Cardiac septum (tissue), 1 donor: ENCODE measurements around the gene FTHL17. TPM values are rescaled to one million over a fixed set of nuclear protein-coding genes. Genes with fewer than 3 reads are reported as not detected.

Experiments used
- DNase-seq: peaks from one replicate; pipeline ENCODE4 v3.0.0-alpha.2; 2020; ENCODE audit warnings: low spot score
- intact Hi-C: fragments of 100-400 bp; cut with DNase I; formaldehyde crosslinking; loops from one replicate; pipeline ENCODE4 v1.14.0; 2022
- long read RNA-seq: library from polyadenylated mRNA; unstranded; transcript quantifications from one replicate; pipeline ENCODE4 v2.0.0, GENCODE V29; 2021
- total RNA-seq: library from RNA; stranded (reverse); fragmentation: NEBNext Ultra II Directional; extraction: Animal tissue kit (Norgen Biotek cat#: 25700); gene quantifications from one replicate; pipeline ENCODE4 v1.2.1, GENCODE V29; 2021
- donor health status: DM: no; HTN: no; CAD: no.

Gene FTHL17
- total RNA-seq, result not detected
- long read RNA-seq, result 0 reads

GRCh38 chrX:31071725-31072124 is at the start of gene FTHL17:
Gene FTHL17 (minus strand): TSS chrX:31072041. CDS start chrX:31071953, 88 bp downstream.
- intact Hi-C loops, result no loop called here
- DNase-seq, result no peak

- intact Hi-C loops, result no loop called here
Measured at GRCh38 chrX:31117266-31117665, 45.4 kb upstream of the FTHL17 start.

GRCh38 chrX:31115398-31115797 is 43.6 kb upstream of the FTHL17 start:
- intact Hi-C loops, result no loop called here
- DNase-seq, result no peak

More at GRCh38 chrX:31117266-31117665, 45.4 kb upstream of the FTHL17 start:
- DNase-seq, result no peak

- intact Hi-C loops, result no loop called here
- no peak for DNase-seq
Measured at GRCh38 chrX:31114858-31115257, 43.0 kb upstream of the FTHL17 start.

- intact Hi-C loops, result no loop called here
- no peak for DNase-seq
Measured at GRCh38 chrX:31112226-31112999, 40.6 kb upstream of the FTHL17 start.

GRCh38 chrX:31110657-31111056 is 38.8 kb upstream of the FTHL17 start:
- intact Hi-C loops, result no loop called here
- no peak for DNase-seq

GRCh38 chrX:31099536-31100090 is 27.8 kb upstream of the FTHL17 start:
- intact Hi-C loops, result no loop called here
- no peak for DNase-seq

GRCh38 chrX:31098079-31098478 is 26.2 kb upstream of the FTHL17 start:
- intact Hi-C loops, result no loop called here
- no peak for DNase-seq

- intact Hi-C loops, result no loop called here
- no peak for DNase-seq
Measured at GRCh38 chrX:31093639-31093975, 21.8 kb upstream of the FTHL17 start.

GRCh38 chrX:31092970-31093638 is 21.3 kb upstream of the FTHL17 start:
- intact Hi-C loops, result no loop called here
- DNase-seq, result no peak

GRCh38 chrX:31092476-31092875 is 20.6 kb upstream of the FTHL17 start:
- intact Hi-C loops, result no loop called here
- DNase-seq, result no peak

- intact Hi-C loops, result no loop called here
Measured at GRCh38 chrX:31091819-31092218, 20.0 kb upstream of the FTHL17 start.

GRCh38 chrX:31074522-31074921 is 2.7 kb upstream of the FTHL17 start:
- no peak for DNase-seq
- intact Hi-C loops, result no loop called here

More at GRCh38 chrX:31091819-31092218, 20.0 kb upstream of the FTHL17 start:
- no peak for DNase-seq

GRCh38 chrX:31071262-31071661 is 579 bp downstream of the FTHL17 start:
- intact Hi-C loops, result no loop called here
- no peak for DNase-seq

GRCh38 chrX:31070057-31070468 is 1.8 kb downstream of the FTHL17 start:
- DNase-seq, result no peak
- intact Hi-C loops, result no loop called here

- no peak for DNase-seq
- intact Hi-C loops, result no loop called here
Measured at GRCh38 chrX:31063114-31063513, 8.7 kb downstream of the FTHL17 start.

GRCh38 chrX:31061091-31061490 is 10.8 kb downstream of the FTHL17 start:
- intact Hi-C loops, result no loop called here
- no peak for DNase-seq

- intact Hi-C loops, result no loop called here
- DNase-seq, result no peak
Measured at GRCh38 chrX:31060016-31060415, 11.8 kb downstream of the FTHL17 start.

GRCh38 chrX:31058284-31058683 is 13.6 kb downstream of the FTHL17 start:
- intact Hi-C loops, result no loop called here
- DNase-seq, result no peak

GRCh38 chrX:31057691-31058090 is 14.2 kb downstream of the FTHL17 start:
- no peak for DNase-seq
- intact Hi-C loops, result no loop called here

GRCh38 chrX:31057291-31057690 is 14.6 kb downstream of the FTHL17 start:
- intact Hi-C loops, result no loop called here
- no peak for DNase-seq
